ENCODE results near the gene C4B. TPM values are rescaled to one million over a fixed set of nuclear protein-coding genes. Genes with fewer than 3 reads are reported as not detected.

The C4B gene
- total and polyA plus RNA-seq, 9 of the 15 experiments (the other 6 are each of a cell fraction or from before 2014, with no cell fraction given): 0.32 to 8.8 (median 5.4) TPM

- TF ChIP-seq ZNF609 (CRISPR knock-in tag; IDR thresholded peaks at IDR 0.05; ENCODE audit: borderline replicate concordance) (peak; percentile 86; the same call in 1 of the 2 replicates), FOXK2 (conservative IDR thresholded peaks at IDR 0.05 in 1 of 2, IDR thresholded peaks at IDR 0.05 in 1 of 2; ENCODE audit: low read depth in 2 of 2) (peak; percentile 93 to 96), CREB5 (CRISPR knock-in tag; IDR thresholded peaks at IDR 0.05) (peak; percentile 9; the same call in 1 of the 2 replicates), LEF1 (IDR thresholded peaks at IDR 0.05) (peak; percentile 8; the same call in 1 of the 2 replicates), ZNF398 (CRISPR knock-in tag; IDR thresholded peaks at IDR 0.05) (no peak), CBX1 (IDR thresholded peaks at IDR 0.05; ENCODE audit: low read depth) (0 out of 2 replicates have a peak, but pooled peaks have one; percentile 47), ZNF3 (CRISPR knock-in tag; IDR thresholded peaks at IDR 0.05) (no peak), ZNF639 (CRISPR knock-in tag; conservative IDR thresholded peaks at IDR 0.05 in 1 of 2, IDR thresholded peaks at IDR 0.05 in 1 of 2) (peak in 1 of 2 experiments; percentile 95; a peak in 2 of 4 replicates), SNRNP70 (optimal IDR thresholded peaks at IDR 0.05; ENCODE audit: low read depth, low read length) (no peak), ZNF184 (CRISPR knock-in tag; IDR thresholded peaks at IDR 0.05) (no peak), ZNF143 (CRISPR knock-in tag; IDR thresholded peaks at IDR 0.05) (peak; percentile 39; the same call in 1 of the 2 replicates), NKRF (IDR thresholded peaks at IDR 0.05; ENCODE audit: borderline replicate concordance) (peak; percentile 90)
Measured at GRCh38 chr6:31971993-31972708, 42.4 kb upstream of the C4B start, which contains the start of gene DXO (continued).

Data from K562 (cell line).